IMR-90 (cell line): ENCODE data around the gene NBEAL1. TPM values are rescaled to one million over a fixed set of nuclear protein-coding genes. Genes with fewer than 3 reads are reported as not detected.

Experiments used
- ATAC-seq: fragments of 200-7000 bp; cut with Tn5 transposase; 2 replicates; pipeline ENCODE4 v1.9.1; 2020; ENCODE audit warnings: low read depth, mild to moderate bottlenecking, moderate library complexity
- BruUV-seq: library from RNA; stranded (reverse); fragments of 400-500 nt; replicated peaks from 2 replicates; lab custom pipeline; 2021; lab: Mats Ljungman, UMichigan
- CTCF ChIA-PET: fragments of 300-600 bp; formaldehyde crosslinking; extraction: SDS; loops from one replicate; lab custom pipeline; 2021; ENCODE audit warnings: antibody characterized with exemption; lab: Yijun Ruan, JAX
- POLR2A ChIA-PET: fragments of 300-600 bp; sonication (Branson Sonifier 250); formaldehyde crosslinking; loops from one replicate; lab custom pipeline; 2022; ENCODE audit warnings: antibody characterized with exemption; ENCODE audit not compliant: unreplicated experiment; lab: Charles Lee
- DNase-seq: peaks from one replicate; pipeline ENCODE4 v3.0.0; 2013
- H2AFZ ChIP-seq: replicated peaks from 2 replicates; pipeline ENCODE3; 2013; ENCODE audit warnings: low read length, mild to moderate bottlenecking; ENCODE audit not compliant: poor library complexity
- H2AK5ac ChIP-seq: 2 replicates; pipeline ENCODE4 v1.6.1; 2013; ENCODE audit warnings: low read depth, low read length, inconsistent platforms
- H2AK9ac ChIP-seq: replicated peaks from 2 replicates; pipeline ENCODE3; 2013; ENCODE audit warnings: mild to moderate bottlenecking, low read depth, low read length, moderate library complexity; ENCODE audit not compliant: poor library complexity
- H2BK120ac ChIP-seq: 2 replicates; pipeline ENCODE4 v1.6.1; 2013; ENCODE audit warnings: low read depth, low read length, inconsistent platforms
- H2BK15ac ChIP-seq: 3 replicates; pipeline ENCODE4 v1.6.1; 2013; ENCODE audit warnings: low read depth, low read length, inconsistent platforms
- H2BK20ac ChIP-seq: 2 replicates; pipeline ENCODE4 v1.6.1; 2013; ENCODE audit warnings: low read depth, mild to moderate bottlenecking, inconsistent platforms, low read length, moderate library complexity
- H2BK5ac ChIP-seq: 2 replicates; pipeline ENCODE4 v1.6.1; 2013; ENCODE audit warnings: mild to moderate bottlenecking, low read depth, low read length, inconsistent platforms; ENCODE audit not compliant: poor library complexity, severe bottlenecking
- H3K14ac ChIP-seq: replicated peaks from 2 replicates; pipeline ENCODE4 v1.6.1; 2013; ENCODE audit warnings: low read depth, low read length, inconsistent platforms
- H3K18ac ChIP-seq: 2 replicates; pipeline ENCODE4 v1.6.1; 2013; ENCODE audit warnings: low read depth, low read length, control low read depth
- H3K23ac ChIP-seq: 2 replicates; pipeline ENCODE4 v1.6.1; 2013; ENCODE audit warnings: low read depth, low read length, inconsistent platforms
- H3K27ac ChIP-seq: 2 replicates; pipeline ENCODE4 v1.5.1; 2013; ENCODE audit warnings: mild to moderate bottlenecking, control low read depth, low read length; ENCODE audit not compliant: insufficient read depth
- H3K27me3 ChIP-seq: 2 replicates; pipeline ENCODE4 v1.6.1; 2013; ENCODE audit warnings: low read length; ENCODE audit not compliant: control insufficient read depth, insufficient read depth
- H3K36me3 ChIP-seq: 2 replicates; pipeline ENCODE4 v1.6.1; 2013; ENCODE audit warnings: low read length, mixed read lengths; ENCODE audit not compliant: control insufficient read depth, insufficient read depth
- H3K4ac ChIP-seq: 2 replicates; pipeline ENCODE4 v1.6.1; 2013; ENCODE audit warnings: low read depth, low read length, inconsistent platforms
- H3K4me1 ChIP-seq: 2 replicates; pipeline ENCODE4 v1.6.1; 2013; ENCODE audit warnings: low read length, mixed read lengths; ENCODE audit not compliant: control insufficient read depth, insufficient read depth
- H3K4me2 ChIP-seq: 2 replicates; pipeline ENCODE4 v1.6.1; 2013; ENCODE audit warnings: low read depth, mild to moderate bottlenecking, control low read depth, low read length, moderate library complexity
- H3K4me3 ChIP-seq: 2 replicates; pipeline ENCODE4 v1.5.1; 2013; ENCODE audit warnings: low read depth, mild to moderate bottlenecking, control low read depth, low read length, moderate library complexity; ENCODE audit not compliant: insufficient read depth
- H3K56ac ChIP-seq: 2 replicates; pipeline ENCODE4 v1.6.1; 2013; ENCODE audit warnings: low read length, inconsistent platforms; ENCODE audit not compliant: insufficient read depth; ENCODE audit errors: extremely low read depth
- H3K79me1 ChIP-seq, 2 experiments: 2 replicates each; pipeline ENCODE4 v1.6.1; 2013; ENCODE audit warnings: low read length in 2 of 2, inconsistent platforms in 1 of 2, low read depth in 1 of 2
- H3K9ac ChIP-seq: 2 replicates; pipeline ENCODE4 v1.6.1; 2013; ENCODE audit warnings: low read depth, low read length, control low read depth
- H3K9me1 ChIP-seq: 2 replicates; pipeline ENCODE4 v1.6.1; 2013; ENCODE audit warnings: low read length, inconsistent platforms; ENCODE audit not compliant: insufficient read depth
- H3K9me3 ChIP-seq: 2 replicates; pipeline ENCODE4 v1.6.1; 2013; ENCODE audit warnings: low read length; ENCODE audit not compliant: control insufficient read depth, insufficient read depth
- H4K20me1 ChIP-seq: 2 replicates; pipeline ENCODE4 v1.6.1; 2013; ENCODE audit warnings: low read length, inconsistent platforms; ENCODE audit not compliant: insufficient read depth
- H4K5ac ChIP-seq: 2 replicates; pipeline ENCODE4 v1.6.1; 2013; ENCODE audit warnings: mild to moderate bottlenecking, low read depth, low read length, control low read depth
- H4K8ac ChIP-seq, 2 experiments: 2 replicates each; pipeline ENCODE4 v1.6.1; 2013; ENCODE audit warnings: low read depth in 2 of 2, low read length in 2 of 2, control low read depth in 1 of 2, inconsistent platforms in 1 of 2
- H4K91ac ChIP-seq: 2 replicates; pipeline ENCODE4 v1.6.1; 2013; ENCODE audit warnings: low read depth, low read length, inconsistent platforms; ENCODE audit not compliant: insufficient read depth
- BHLHE40 ChIP-seq: fragments of 150-350 bp; IDR thresholded peaks from 2 replicates; pipeline ENCODE4 v1.6.1; 2016; ENCODE audit warnings: mild to moderate bottlenecking, low read depth, low read length
- CEBPB ChIP-seq: IDR thresholded peaks from 2 replicates; pipeline ENCODE4 v1.6.1; 2012; ENCODE audit warnings: low read depth, low read length, improper control_type of control experiment
- CHD1 ChIP-seq: IDR thresholded peaks from 2 replicates; pipeline ENCODE4 v1.6.1; 2012; ENCODE audit warnings: low read depth, low read length, improper control_type of control experiment
- CTCF ChIP-seq: conservative IDR thresholded peaks from 2 replicates; pipeline ENCODE4 v1.5.1; 2012; ENCODE audit warnings: mild to moderate bottlenecking, low read depth, low read length, improper control_type of control experiment
- ELK1 ChIP-seq: fragments of 150-350 bp; IDR thresholded peaks from 2 replicates; pipeline ENCODE4 v1.6.1; 2016; ENCODE audit warnings: low read depth, mild to moderate bottlenecking, low read length, moderate library complexity, borderline replicate concordance
- FOS ChIP-seq: fragments of 150-350 bp; IDR thresholded peaks from 2 replicates; pipeline ENCODE4 v1.6.1; 2016; ENCODE audit warnings: low read depth, low read length
- MAFK ChIP-seq: IDR thresholded peaks from 2 replicates; pipeline ENCODE4 v1.6.1; 2012; ENCODE audit warnings: low read depth, low read length, improper control_type of control experiment
- MAZ ChIP-seq: IDR thresholded peaks from 2 replicates; pipeline ENCODE4 v1.6.1; 2012; ENCODE audit warnings: low read depth, mild to moderate bottlenecking, low read length, improper control_type of control experiment, moderate library complexity, borderline replicate concordance
- MXI1 ChIP-seq: IDR thresholded peaks from 2 replicates; pipeline ENCODE4 v1.6.1; 2012; ENCODE audit warnings: low read depth, mild to moderate bottlenecking, low read length, moderate library complexity, borderline replicate concordance
- NFE2L2 ChIP-seq: fragments of 150-350 bp; IDR thresholded peaks from 2 replicates; pipeline ENCODE4 v1.6.1; 2016; ENCODE audit warnings: low read depth, mild to moderate bottlenecking, low read length
- POLR2A ChIP-seq: IDR thresholded peaks from 2 replicates; pipeline ENCODE4 v1.6.1; 2012; ENCODE audit warnings: mild to moderate bottlenecking, low read depth, low read length
- RAD21 ChIP-seq: IDR thresholded peaks from 2 replicates; pipeline ENCODE4 v1.6.1; 2012; ENCODE audit warnings: low read length, improper control_type of control experiment
- RCOR1 ChIP-seq: IDR thresholded peaks from 2 replicates; pipeline ENCODE4 v1.6.1; 2012; ENCODE audit warnings: mild to moderate bottlenecking, low read length, improper control_type of control experiment; ENCODE audit not compliant: insufficient replicate concordance
- RFX5 ChIP-seq: IDR thresholded peaks from 2 replicates; pipeline ENCODE4 v1.8.0; 2012; ENCODE audit warnings: low read depth, mild to moderate bottlenecking, low read length, moderate library complexity
- SMC3 ChIP-seq: fragments of 150-350 bp; IDR thresholded peaks from 2 replicates; pipeline ENCODE4 v1.6.1; 2016; ENCODE audit warnings: low read depth, mild to moderate bottlenecking, antibody characterized with exemption, low read length, moderate library complexity
- USF2 ChIP-seq: fragments of 150-350 bp; IDR thresholded peaks from 2 replicates; pipeline ENCODE4 v1.6.1; 2017; ENCODE audit warnings: mild to moderate bottlenecking, antibody characterized with exemption, low read length, low read depth
- dilution Hi-C: fragments of 300-500 bp; cut with HindIII; formaldehyde crosslinking; loops from one replicate; pipeline ENCODE4 v1.14.3; 2018; ENCODE audit warnings: low sequenced_read_pairs; ENCODE audit not compliant: unreplicated experiment
- in situ Hi-C: fragments of 300-500 bp; cut with MboI; formaldehyde crosslinking; loops from 3 replicates; pipeline ENCODE4 v1.14.3; 2019; ENCODE audit warnings: low sequenced_read_pairs, inconsistent platforms, mixed read lengths
- intact Hi-C: fragments of 100-400 bp; cut with micrococcal nuclease; formaldehyde crosslinking; loops from 2 replicates; pipeline ENCODE4 v1.10.0; 2022
- polyA plus RNA-seq, 3 experiments: library from polyadenylated mRNA; depleted of rRNA; stranded (reverse); fragments of >200 nt; gene quantifications; 2 replicates each; pipeline ENCODE4 v1.2.3, GENCODE V29; 2012; ENCODE audit warnings: low replicate concordance in 1 of 3
- total RNA-seq: library from RNA; depleted of rRNA; stranded (reverse); fragments of >200 nt; gene quantifications from 2 replicates; pipeline ENCODE4 v1.2.3, GENCODE V29; 2012

NBEAL1 gene
- total and polyA plus RNA-seq, 2 of the 4 experiments (the other 2 are of a cell fraction) = 6.4 to 38.0 TPM

- ChIA-PET POLR2A (no interaction called here), CTCF (no interaction called here)
Measured at GRCh38 chr2:203071148-203071547, 56.5 kb downstream of the NBEAL1 start.

More at GRCh38 chr2:203071148-203071547, 56.5 kb downstream of the NBEAL1 start:
- no peak overlapping the region for H3K9ac ChIP-seq
- no peaks in the 10 kb centered on the region for H3K27me3 ChIP-seq
- H2BK20ac ChIP-seq = no peak overlapping the region
- no peak overlapping the region for H2AK9ac ChIP-seq
- in situ Hi-C loops = no loop called here
- no peaks in the 10 kb centered on the region for H3K9me3 ChIP-seq
- H2BK120ac ChIP-seq = no peak overlapping the region
- H3K56ac ChIP-seq = no peak overlapping the region
- no peak overlapping the region for H3K4me2 ChIP-seq
- H4K91ac ChIP-seq = no peak overlapping the region
- H3K4me1 ChIP-seq = no peaks in the 10 kb centered on the region
- peaks cover 22% of the 10 kb centered on the region for H3K36me3 ChIP-seq
- H3K79me1 ChIP-seq = peaks cover 5 to 15% of the 10 kb centered on the region in 2 experiments; a peak in 2 of 4 replicates
- intact Hi-C loops = no loop called here
- TF ChIP-seq RFX5 (no peak), CTCF (no peak), BHLHE40 (no peak), FOS (no peak), NFE2L2 (no peak), CEBPB (no peak), USF2 (no peak), RCOR1 (no peak), MAZ (no peak), CHD1 (no peak), SMC3 (no peak), MXI1 (no peak), ELK1 (no peak), MAFK (no peak), RAD21 (no peak), POLR2A (no peak)
- no peaks in the 10 kb centered on the region for H4K20me1 ChIP-seq
- BruUV-seq = no TSS peak
- H3K4ac ChIP-seq = no peak overlapping the region
- 0 out of 2 replicates have a peak, but pooled peaks cover 2% of the 10 kb centered on the region for H3K9me1 ChIP-seq
- dilution Hi-C loops = no loop called here
- no peak for ATAC-seq
- H2BK15ac ChIP-seq = no peak overlapping the region
- H2BK5ac ChIP-seq = no peak overlapping the region
- H2AK5ac ChIP-seq = no peak overlapping the region
- H3K4me3 ChIP-seq = no peak overlapping the region
- DNase-seq = no peak
- no peak overlapping the region for H3K14ac ChIP-seq
- no peak overlapping the region for H4K8ac ChIP-seq
- no peak overlapping the region for H4K5ac ChIP-seq
- no peak overlapping the region for H3K18ac ChIP-seq
- H2AFZ ChIP-seq = no peak overlapping the region
- no peak overlapping the region for H3K27ac ChIP-seq
- H3K23ac ChIP-seq = no peak overlapping the region
